Fibroblast of peridontal ligament (primary cell): ENCODE data around the gene MPPED2.
A peak's percentile ranks its signal among the peaks of the same experiment; 100 is the strongest.

Experiments
- DNase-seq: peaks from one replicate; pipeline ENCODE4 v3.0.0-alpha.2; 2010; ENCODE audit errors: extremely low read depth

The MPPED2 gene

DNA sequence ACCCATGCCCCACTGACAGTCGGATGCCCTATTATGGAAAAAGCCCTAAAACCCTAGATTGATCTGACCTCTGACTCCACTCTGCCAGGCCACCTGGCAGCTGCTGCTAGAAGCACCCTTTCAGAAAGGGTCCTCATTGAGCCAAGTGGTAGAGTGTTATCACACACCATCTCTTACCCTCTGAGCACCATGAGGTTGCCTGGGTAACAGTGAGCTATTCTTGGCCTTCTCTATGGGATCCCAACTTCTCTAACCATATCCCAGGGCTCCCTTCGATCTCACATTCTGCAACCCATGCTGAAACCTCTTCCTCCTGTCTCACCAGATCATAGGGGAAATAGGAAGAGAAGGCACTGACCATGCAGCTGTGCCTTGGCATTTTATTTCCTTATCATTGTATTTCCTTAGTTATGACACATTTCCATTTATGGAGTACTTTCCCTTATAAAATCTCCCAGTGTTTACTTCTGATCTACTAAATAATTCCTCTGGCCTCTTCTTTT, 52.7 kb downstream of the MPPED2 start:
- no peak for DNase-seq

DNA sequence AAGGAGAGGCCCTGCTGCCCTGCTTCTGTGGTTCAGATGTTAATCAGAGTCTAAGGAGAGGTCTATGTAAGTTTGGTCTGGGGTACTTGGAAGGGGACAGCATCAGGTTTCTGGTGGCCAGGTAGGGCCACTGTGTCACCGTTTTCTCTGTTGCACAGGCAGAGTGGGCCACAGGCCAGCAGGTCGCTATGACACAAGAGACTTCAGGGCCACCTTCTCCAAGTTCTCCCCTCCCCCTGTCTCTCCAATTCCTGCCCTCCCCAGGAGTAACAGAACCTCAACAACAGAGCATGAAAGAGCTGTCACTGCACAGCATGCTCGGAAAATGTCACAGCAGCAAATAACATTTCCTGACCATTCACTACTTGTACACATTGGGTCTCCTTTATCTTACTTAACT, 58.6 kb downstream of the MPPED2 start:
- no peak for DNase-seq

DNA sequence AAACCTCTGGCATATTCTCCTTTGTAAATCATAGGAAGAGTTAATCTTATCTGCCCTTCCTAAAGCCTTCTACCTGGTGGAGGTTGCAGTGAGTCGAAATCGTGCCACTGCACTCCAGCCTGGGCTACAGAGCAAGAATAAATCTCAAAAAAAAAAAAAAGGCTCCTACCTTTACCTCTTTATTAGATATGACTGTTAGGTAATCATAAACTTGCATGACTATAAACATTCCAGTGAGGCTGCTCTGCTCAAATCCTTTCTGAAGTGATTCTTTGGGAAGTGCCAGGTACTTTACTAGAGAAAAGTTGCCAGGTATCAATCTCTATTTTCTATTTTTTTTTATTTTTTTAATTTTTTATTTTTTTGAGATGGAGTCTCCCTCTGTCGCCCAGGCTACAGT, 59.6 kb downstream of the MPPED2 start:
- DNase-seq, result no peak

DNA sequence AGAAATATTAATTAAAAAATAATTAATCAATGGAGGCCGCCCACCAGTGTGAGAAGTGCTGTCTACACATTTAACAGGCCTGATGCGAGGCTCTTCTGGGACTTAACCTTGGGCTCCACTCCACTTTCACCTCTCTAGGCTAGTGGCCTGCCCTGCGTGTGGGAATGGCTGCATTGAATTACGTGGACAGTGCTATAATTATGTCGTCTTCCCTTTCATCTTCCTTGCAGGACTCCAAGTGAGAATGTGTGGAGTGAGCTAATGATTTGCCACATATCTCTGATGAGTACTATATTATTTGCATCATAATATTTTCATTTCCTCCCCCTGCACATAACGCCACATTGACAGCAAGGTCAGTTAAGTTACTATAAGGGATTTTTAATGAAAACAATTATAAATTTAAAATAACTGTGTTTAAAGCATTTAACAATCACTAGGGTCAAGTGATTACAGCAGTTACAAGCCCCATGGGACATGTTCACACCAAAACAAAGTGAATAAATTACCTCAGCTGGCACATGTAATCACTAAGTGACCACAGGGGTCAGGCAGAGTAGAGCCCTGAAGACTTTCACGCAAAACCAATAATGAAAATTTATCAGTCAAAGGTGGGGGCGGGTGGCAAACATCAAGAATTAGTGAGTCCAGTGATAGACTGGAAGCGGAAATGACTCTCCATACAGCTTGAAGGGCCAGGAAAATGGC, 63.5 kb downstream of the MPPED2 start:
- DNase-seq, result no peak

DNA sequence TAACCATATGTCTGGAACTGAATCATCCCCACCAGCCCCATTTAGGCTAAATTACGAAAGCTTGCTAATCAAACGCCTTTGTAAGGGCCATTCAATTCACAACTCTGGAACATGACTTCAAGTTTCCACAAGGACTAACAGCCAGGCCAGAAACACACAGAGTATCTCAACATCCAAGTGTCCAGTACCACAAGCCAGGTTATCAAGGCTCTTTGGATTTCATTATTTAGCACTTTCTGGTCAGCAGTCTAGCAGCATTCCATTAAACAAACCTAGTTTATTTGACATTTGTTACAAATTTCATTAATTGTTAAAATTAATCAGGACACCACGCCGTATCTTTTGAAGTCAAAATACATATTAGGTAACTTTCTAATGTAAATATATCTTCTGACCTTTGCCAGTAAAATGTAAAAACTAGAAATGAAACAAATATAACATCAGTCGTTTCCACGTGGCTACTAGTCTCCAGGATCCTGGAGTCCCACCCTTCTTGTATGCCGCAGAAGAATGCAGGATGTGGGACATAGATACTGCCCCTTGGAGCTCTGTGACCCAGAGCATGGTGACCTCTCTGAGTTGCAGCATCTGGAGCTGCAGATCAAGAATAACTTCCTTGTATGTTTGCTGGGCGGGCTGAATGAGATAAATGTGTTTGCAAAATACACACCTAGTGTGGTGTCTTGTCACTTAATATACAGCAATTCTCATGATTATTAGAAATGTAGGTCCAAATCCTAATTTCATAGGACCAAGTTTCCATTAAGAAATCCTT, 64.7 kb downstream of the MPPED2 start:
- no peak for DNase-seq

DNA sequence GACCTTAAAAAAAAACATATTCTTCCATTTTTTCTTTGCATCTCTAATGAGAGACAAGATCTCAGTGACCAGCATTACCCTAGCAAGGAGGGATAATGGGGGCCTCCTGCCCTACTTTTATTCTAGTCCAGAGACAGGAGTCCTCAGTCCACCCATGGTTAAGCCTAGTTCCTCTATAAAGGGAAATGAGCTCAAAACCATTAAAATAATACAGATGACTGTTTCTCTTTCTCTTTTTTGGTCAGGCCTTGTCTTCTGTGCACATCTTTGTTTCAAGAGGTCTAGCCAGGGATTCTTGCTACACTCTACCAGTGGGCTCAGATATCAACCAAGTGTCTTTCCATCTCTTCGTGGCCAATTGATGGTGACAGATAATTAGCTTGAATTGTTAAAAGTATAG, 73.1 kb downstream of the MPPED2 start:
- no peak for DNase-seq

DNA sequence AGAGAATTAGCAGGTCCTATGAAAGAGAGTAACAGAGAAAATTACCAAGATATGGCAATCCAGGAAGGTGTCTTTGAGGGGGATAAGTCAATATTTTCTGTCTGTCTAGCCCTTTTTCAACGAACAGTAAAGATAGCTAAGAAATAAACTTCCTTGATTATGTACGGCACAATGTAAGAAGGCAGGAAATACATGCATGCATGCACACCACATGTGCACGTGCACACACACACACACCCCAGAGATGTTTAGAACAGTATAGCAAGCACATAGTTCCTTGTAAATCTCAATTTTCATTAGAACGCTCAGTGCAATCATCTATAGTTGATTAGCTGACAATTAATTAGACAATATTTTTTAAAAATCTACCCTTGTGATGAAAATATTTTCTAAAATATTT, 74.7 kb downstream of the MPPED2 start:
- DNase-seq, result no peak

DNA sequence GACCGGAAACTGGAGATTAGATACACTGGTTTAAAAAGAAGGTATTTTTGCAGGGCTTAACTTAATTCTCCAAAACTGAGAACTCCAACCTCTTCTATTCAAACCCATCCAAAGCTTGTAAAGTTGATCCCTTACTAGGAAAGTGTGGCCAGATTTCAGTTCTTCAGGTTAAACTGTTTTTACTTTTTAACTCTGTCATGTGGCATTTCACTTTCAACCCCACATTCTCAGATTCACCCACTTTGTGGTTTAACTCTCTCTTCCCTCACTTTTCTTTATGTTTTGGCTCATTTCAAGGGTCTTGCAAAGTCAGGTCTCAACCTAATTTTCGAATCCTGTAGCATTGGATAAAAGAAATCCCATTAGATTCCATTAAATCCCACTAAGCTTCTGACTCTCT, 75.4 kb downstream of the MPPED2 start:
- no peak for DNase-seq

DNA sequence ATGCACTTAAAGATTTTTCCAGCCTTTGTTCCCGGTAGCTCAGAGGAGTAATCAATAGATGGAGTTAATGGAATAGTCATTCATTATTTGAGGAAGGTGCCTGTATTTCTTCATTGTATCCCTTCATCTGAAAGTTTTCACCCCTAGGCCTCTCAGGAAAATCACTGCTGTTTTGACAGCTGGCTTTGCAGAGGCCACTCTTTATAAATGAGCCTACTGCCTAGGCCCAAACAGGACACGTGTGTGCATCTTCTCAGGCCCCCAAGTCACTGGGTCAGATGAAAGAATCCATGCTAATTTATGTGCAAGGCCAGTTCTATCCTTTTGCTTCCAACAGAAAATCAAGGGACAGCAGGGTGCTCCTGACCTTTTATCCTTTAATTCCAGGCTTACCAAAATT, 76.8 kb downstream of the MPPED2 start:
- DNase-seq, result no peak

DNA sequence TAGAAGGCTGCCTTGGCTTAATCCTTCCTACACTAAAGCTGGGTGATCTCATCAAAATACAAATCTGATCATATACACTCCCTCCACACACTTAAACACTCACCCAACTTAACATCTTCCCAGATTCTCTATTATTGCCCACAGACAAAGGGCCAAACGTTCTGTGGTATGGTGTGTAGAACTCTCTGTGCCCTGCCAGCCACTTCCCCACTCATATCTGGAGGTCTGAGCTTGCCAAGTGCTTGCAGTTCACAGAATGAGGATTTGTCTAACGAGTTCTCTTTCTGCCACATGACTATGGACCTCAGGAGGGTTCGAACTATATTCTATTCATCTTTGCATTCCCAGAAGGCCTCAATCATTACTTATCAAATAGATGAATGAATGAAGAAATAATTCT, 77.6 kb downstream of the MPPED2 start:
- DNase-seq, result no peak

DNA sequence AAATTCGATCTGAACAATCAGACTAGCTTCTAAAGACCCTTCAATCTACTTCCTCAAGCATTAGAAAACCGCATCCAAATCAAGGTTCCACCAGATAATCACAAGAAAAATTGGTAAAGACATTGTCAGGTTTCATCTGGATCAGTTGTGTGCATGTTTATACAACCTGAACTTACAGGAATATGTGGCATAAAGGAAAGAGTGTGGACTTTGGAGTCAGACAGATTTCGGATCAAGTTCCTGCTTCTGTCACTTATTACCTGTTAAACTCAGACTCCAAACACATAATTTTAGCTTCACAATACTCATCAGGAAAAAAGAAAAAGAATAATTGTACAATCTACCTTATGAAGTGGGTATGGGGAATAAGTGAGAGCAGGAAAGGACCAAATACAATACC, 80.5 kb downstream of the MPPED2 start:
- DNase-seq, result no peak

DNA sequence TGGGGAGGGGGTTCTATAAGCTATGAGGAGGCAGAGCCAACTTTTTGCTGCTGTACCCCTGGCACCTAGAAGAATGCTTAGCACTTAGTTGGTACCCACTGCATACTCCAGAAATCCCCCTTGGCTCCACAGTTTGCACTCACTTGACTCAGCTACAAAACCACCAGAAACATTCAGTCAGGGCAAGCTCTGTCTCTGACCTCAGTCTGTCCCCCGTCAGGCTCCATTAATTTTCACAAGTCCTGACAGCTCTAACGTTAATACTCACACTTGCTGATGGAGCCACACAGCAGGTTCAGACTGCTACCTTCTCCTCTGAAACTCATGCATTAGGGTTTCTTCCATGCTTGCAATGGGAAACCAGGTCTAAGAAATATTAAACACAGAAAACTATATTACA, 81.7 kb downstream of the MPPED2 start:
- DNase-seq, result no peak

DNA sequence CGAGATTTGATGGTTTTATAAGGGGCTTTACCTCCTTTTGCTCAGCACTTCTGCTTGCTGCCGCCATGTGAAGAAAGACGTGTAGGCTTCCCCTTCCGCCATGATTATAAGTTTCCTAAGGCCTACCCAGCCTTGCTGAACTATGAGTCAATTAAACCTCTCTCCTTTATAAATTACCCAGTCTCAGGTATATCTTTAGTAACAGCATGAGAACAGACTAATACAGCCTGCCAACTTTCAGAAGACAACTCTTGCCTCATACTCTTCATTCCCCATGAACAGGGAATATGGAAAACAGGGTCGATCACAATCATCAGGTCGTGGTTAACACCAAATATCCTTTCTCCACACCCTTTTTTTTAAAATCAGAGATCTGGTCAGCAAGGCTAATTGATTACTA, 83.0 kb downstream of the MPPED2 start:
- no peak for DNase-seq

DNA sequence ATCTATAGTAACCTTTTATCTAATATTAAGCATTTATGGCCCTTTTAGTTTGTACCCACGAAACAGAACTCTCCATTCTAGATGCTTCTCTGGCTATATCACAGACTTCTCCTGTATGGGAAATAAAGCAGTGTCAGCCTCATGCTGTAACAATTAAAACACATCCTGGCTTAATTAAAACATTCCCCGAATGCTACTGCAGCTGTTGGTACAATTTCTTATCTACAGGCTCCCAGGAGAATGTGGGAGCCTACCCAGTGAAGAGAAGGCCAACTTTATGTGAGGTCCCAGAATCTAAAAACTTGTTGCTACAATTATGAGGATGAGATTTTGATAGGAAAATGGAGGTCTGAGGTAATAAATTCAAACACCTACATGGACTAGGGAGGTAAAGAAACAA, 83.8 kb downstream of the MPPED2 start:
- no peak for DNase-seq

DNA sequence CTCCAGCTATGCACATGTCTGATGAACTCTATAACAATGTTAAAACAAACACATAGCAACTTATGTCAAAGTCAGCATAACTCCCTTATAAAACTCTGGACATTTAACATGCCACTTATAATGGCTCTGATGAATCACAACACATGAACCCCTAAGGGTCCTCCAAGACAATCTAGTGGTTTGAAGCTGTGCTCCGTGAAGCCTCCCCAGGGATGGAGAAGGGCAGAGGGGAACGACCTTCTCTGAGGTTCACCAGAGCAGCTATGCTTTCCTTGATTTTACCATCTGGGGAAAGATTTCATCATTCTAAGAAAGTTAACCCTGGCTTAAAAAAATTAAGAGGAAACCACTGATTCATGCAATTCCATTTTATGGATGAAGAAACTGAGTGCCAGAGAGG, 84.4 kb downstream of the MPPED2 start:
- peak; percentile 21 for DNase-seq

DNA sequence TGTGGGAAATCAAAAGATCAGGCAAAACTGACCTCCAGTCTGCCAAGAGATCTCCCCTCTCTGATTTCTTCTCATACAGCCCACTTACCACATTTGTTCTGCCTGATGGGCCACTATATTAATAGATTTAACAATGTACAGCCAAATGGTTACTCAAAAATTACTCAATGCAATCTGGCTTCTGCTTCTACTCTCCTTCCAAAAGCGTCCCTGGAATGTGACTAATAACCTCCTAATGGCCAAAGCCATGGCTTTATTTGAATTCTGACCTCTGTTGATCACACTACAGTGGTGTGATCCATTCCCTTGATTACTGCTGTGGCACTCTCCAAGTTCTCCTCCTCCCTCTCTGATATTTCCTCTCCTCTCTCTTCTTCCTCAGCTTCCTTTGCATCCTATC, 86.2 kb downstream of the MPPED2 start:
- no peak for DNase-seq

DNA sequence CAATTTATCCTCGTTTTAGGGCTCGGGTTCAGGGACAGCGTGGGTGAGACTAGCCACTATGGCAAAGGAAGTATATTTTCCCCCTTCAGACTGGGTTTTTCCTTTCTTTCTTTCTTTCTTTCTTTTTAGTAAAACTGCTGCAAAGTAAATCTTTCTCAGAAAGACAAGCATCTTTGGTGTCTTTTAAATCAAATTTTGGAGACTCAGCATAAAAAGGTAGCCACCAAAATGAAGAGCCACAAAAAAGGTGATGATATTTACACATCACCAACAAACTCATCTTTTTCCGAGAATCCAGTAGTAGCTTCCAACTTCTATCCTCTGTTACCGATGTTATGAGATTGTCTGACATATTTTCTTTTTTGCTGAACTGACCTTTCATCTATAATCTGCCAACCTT, 88.6 kb downstream of the MPPED2 start:
- no peak for DNase-seq

DNA sequence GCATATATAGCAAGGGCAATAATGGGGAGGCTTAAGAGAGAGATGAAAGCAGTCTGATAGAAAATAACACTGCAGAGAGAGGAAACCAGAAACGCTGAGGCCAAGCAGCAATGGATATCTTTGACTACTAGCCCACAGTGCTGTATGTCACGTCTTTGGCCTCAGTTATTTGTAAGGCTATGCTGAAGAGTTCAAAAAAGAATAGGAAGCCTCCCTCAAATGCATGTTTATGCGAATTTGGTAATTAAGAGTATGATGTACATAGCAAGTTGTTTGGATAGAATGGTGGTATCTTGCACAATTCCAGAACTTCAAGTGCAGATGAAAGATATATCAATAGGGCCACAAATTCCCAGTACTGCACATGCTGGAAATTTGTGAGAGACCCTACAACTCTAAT, 89.2 kb downstream of the MPPED2 start:
- no peak for DNase-seq

DNA sequence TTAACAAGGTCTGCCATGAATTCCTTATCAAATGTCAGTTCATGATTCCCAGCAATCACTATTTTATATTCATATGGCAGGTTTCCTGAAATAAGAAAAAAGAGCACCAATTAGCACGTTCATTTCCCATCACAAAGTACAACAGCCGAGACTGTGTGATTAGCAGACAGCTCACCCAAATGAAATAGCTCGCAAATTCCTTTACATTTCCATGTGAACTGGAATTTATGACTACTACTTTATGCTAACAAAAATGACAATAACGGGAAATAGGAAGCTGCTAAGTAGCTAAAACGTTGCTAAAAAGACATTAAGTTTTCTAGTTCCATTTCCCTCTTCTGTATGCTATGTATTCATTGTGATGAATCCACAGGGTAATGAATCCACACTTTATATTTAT, 90.7 kb downstream of the MPPED2 start:
- no peak for DNase-seq

DNA sequence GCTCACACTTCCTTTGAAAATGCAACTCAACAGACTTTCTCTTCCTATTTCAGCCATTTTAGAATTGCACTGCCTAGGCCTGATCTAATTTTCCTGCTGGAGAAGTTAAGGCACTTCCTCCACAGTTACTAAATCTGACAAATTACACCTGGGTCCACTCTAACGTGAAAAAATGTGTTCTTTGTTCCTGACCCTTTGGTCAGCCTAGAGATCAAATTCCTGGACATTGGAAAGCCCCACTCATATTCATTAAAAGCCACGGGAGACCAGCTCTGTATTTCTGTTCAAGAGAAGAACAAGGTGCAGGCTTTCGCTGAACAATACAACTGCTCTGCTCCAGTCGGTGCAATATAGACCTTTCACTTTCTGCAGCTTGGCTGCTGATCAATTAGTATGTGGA, 96.6 kb downstream of the MPPED2 start:
- no peak for DNase-seq

DNA sequence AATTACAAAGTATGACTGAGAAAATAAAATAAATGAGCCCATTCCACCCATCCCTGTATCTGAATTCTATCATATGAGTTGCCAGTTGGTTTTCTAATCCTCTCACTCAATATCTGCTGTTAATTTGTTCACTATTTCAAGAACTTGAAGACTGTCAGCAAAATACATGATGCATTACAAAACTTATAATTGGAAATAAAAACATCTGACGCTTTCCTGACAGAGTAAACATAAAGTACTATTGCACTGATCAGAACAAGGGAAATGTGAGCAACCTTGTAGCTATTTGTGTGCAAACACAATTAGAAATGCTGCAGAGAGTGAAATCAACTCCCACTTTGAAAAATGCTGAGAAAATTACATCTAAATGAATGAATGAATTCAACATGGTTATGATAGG, 97.1 kb downstream of the MPPED2 start:
- no peak for DNase-seq

DNA sequence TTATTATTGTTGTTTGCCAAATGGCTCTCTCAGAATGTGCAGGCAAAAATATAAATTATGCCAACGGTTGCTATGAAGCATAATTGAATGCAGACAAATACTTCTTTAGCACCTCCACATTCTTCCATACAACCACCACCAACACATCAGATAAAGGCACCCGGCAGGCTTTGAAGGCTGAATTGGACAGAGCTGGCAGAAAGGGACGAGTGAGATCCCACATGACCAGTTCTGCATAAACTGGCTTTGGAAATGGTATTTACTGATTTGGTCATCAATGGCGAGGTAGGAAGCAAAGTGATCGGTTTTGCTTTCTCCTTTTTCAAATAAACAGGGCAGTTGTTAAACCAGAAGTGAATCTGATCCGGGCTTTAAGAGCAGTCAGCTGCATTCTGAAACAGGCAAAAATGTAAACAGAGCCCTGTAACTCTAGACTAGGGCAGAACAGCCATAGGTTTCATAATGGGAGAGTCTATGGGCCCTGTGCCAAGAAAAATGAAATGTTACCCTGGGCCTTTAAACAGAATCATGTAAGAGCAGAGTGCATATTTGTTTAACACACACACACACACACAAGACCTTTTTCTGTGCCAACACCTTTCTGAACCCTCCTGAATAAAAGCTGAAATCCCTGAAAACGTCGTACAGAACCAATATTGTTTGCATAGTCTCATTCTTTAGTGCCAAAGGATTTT, 97.7 kb downstream of the MPPED2 start:
- peak; percentile 95 for DNase-seq
